GM23338 (cell line): ENCODE measurements around the gene DLG2. TPM values are rescaled to one million over a fixed set of nuclear protein-coding genes. Genes with fewer than 3 reads are reported as not detected.

ENCODE experiments used
- ATAC-seq: fragments of 200-7000 bp; cut with Tn5 transposase; 3 replicates; pipeline ENCODE4 v1.9.1; 2020
- DNase-seq: peaks from one replicate; pipeline ENCODE4 v3.0.0-alpha.2; 2015; ENCODE audit warnings: low spot score
- H2AFZ ChIP-seq: fragments of 200-600 bp; sonication (generic); 2 replicates; pipeline ENCODE4 v1.8.0; 2016; ENCODE audit warnings: antibody characterized with exemption, mild to moderate bottlenecking, moderate library complexity
- H3F3A ChIP-seq: fragments of 200-600 bp; sonication (generic); replicated peaks from 2 replicates; pipeline ENCODE4 v1.8.0; 2017; ENCODE audit warnings: antibody characterized with exemption, mixed run types, low read depth
- H3K27ac ChIP-seq: fragments of 200-600 bp; sonication (generic); 2 replicates; pipeline ENCODE4 v1.6.1; 2016; ENCODE audit warnings: low read depth
- H3K27me3 ChIP-seq: fragments of 200-600 bp; sonication (generic); 2 replicates; pipeline ENCODE4 v1.8.0; 2016; ENCODE audit warnings: mild to moderate bottlenecking, mixed run types, moderate library complexity; ENCODE audit not compliant: insufficient read depth
- H3K36me3 ChIP-seq: fragments of 200-600 bp; sonication (generic); 2 replicates; pipeline ENCODE4 v1.8.0; 2016; ENCODE audit warnings: mild to moderate bottlenecking; ENCODE audit not compliant: insufficient read depth
- H3K4me1 ChIP-seq: fragments of 200-600 bp; sonication (generic); 2 replicates; pipeline ENCODE4 v1.8.0; 2016; ENCODE audit warnings: mild to moderate bottlenecking, moderate library complexity; ENCODE audit not compliant: insufficient read depth
- H3K4me2 ChIP-seq: fragments of 200-600 bp; sonication (generic); 2 replicates; pipeline ENCODE4 v1.7.1; 2017; ENCODE audit warnings: mixed run types
- H3K4me3 ChIP-seq: fragments of 200-600 bp; sonication (generic); 2 replicates; pipeline ENCODE4 v1.6.1; 2016; ENCODE audit warnings: mixed run types
- H3K79me2 ChIP-seq: fragments of 200-600 bp; sonication (generic); replicated peaks from 2 replicates; pipeline ENCODE4 v1.8.0; 2017; ENCODE audit warnings: mild to moderate bottlenecking; ENCODE audit not compliant: insufficient read depth
- H3K9me2 ChIP-seq: fragments of 200-600 bp; sonication (generic); 2 replicates; pipeline ENCODE4 v1.8.0; 2017; ENCODE audit not compliant: insufficient read depth
- H4K20me1 ChIP-seq: fragments of 200-600 bp; sonication (generic); replicated peaks from 2 replicates; pipeline ENCODE4 v1.8.0; 2017; ENCODE audit warnings: mild to moderate bottlenecking; ENCODE audit not compliant: insufficient read depth
- H3K27ac Mint-ChIP-seq: 2 replicates; pipeline ENCODE4 v1.8.0; 2020; ENCODE audit warnings: inconsistent platforms, mild to moderate bottlenecking, moderate library complexity, mixed read lengths
- H3K27me3 Mint-ChIP-seq: 3 replicates; pipeline ENCODE4 v1.8.0; 2022; ENCODE audit warnings: low read depth, mild to moderate bottlenecking, moderate library complexity, mixed read lengths, inconsistent platforms; ENCODE audit not compliant: insufficient read depth, poor library complexity
- H3K36me3 Mint-ChIP-seq: 3 replicates; pipeline ENCODE4 v1.8.0; 2021; ENCODE audit warnings: low read depth, mild to moderate bottlenecking, inconsistent platforms, moderate library complexity, mixed read lengths
- H3K4me1 Mint-ChIP-seq: 3 replicates; pipeline ENCODE4 v1.8.0; 2020; ENCODE audit warnings: mild to moderate bottlenecking, inconsistent platforms, mixed read lengths
- H3K4me3 Mint-ChIP-seq: 3 replicates; pipeline ENCODE4 v1.8.0; 2021; ENCODE audit warnings: moderate library complexity, mild to moderate bottlenecking, inconsistent platforms, mixed read lengths
- H3K9me3 Mint-ChIP-seq: 3 replicates; pipeline ENCODE4 v1.8.0; 2020; ENCODE audit warnings: moderate library complexity, mild to moderate bottlenecking, inconsistent platforms, mixed read lengths
- CREB1 ChIP-seq: fragments of 250-450 bp; sonication (Bioruptor Pico); IDR thresholded peaks from 2 replicates; pipeline ENCODE4 v1.5.0; 2020; ENCODE audit warnings: low read depth, mild to moderate bottlenecking, moderate library complexity
- EZH2 ChIP-seq: fragments of 200-600 bp; sonication (generic); IDR thresholded peaks from one replicate; pipeline ENCODE4 v1.8.0; 2017; ENCODE audit warnings: antibody characterized with exemption, mild to moderate bottlenecking, low read depth; ENCODE audit not compliant: unreplicated experiment
- EZH2phosphoT487 ChIP-seq: fragments of 200-600 bp; sonication (generic); IDR thresholded peaks from one replicate; pipeline ENCODE4 v1.8.1; 2018; ENCODE audit warnings: antibody characterized with exemption; ENCODE audit not compliant: unreplicated experiment
- STAT1 ChIP-seq: IDR thresholded peaks from one replicate; pipeline ENCODE4 v1.6.1; 2016; ENCODE audit warnings: antibody characterized with exemption; ENCODE audit not compliant: unreplicated experiment
- ZNF331 ChIP-seq: fragments of 250-450 bp; sonication (Bioruptor Pico); IDR thresholded peaks from 2 replicates; pipeline ENCODE4 v1.5.0; 2020; ENCODE audit warnings: low read depth, mild to moderate bottlenecking, moderate library complexity
- polyA plus RNA-seq: library from polyadenylated mRNA; unstranded; fragments of >200 nt; fragmentation: Nextera tagmentation; extraction: Ambion mirVana; gene quantifications from 2 replicates; pipeline ENCODE4 v1.2.1, GENCODE V29; 2016
- total RNA-seq: library from RNA; depleted of rRNA; stranded (reverse); fragments of >200 nt; shearing (Covaris generic); gene quantifications from 2 replicates; pipeline ENCODE4 v1.2.3, GENCODE V29; 2014
- TF ChIP-seq, protein P1 (sequence below): IDR thresholded peaks from one replicate; pipeline ENCODE4 v1.6.1; 2018; ENCODE audit warnings: antibody characterized with exemption; ENCODE audit not compliant: unreplicated experiment
- TF ChIP-seq, protein P2 (sequence below): fragments of 250-450 bp; sonication (Bioruptor Pico); IDR thresholded peaks from 2 replicates; pipeline ENCODE4 v1.5.0; 2020; ENCODE audit warnings: mild to moderate bottlenecking, moderate library complexity
- TF ChIP-seq, protein P3 (sequence below), 2 experiments: fragments of 200-600 bp in 1 of 2; sonication (generic) in 1 of 2; conservative IDR thresholded peaks; 2 replicates each; pipeline versions ENCODE4 v1.5.1 to v1.6.1; 2016 to 2017; ENCODE audit warnings: antibody characterized with exemption in 2 of 2, low read depth in 2 of 2, mild to moderate bottlenecking in 2 of 2, moderate library complexity in 1 of 2

The DLG2 gene
- total and polyA plus RNA-seq, 2 experiments from 2014 or later = 19.8 to 21.5 TPM

DNA sequence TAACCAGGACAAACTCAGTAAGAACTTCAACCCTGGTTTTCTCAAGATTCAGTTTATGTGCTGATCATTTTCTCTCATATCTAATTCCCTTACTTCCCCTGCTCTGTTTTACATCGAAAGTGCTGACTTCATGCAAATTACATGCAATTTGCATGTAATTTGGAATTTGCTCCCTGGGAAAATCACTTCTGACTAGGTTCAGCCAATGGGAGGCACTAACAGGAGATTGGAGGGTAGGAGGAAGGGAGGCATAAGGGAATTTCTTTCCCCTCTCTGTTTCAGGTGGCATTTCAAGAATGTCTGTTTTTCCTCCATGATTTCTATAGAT lies 1977.7 kb downstream of the DLG2 start (continued):
- TF ChIP-seq CREB1 (CRISPR knock-in tag) (no peak), STAT1 (no peak), EZH2phosphoT487 (no peak), ZNF331 (no peak)
- TF ChIP-seq, protein P1, sequence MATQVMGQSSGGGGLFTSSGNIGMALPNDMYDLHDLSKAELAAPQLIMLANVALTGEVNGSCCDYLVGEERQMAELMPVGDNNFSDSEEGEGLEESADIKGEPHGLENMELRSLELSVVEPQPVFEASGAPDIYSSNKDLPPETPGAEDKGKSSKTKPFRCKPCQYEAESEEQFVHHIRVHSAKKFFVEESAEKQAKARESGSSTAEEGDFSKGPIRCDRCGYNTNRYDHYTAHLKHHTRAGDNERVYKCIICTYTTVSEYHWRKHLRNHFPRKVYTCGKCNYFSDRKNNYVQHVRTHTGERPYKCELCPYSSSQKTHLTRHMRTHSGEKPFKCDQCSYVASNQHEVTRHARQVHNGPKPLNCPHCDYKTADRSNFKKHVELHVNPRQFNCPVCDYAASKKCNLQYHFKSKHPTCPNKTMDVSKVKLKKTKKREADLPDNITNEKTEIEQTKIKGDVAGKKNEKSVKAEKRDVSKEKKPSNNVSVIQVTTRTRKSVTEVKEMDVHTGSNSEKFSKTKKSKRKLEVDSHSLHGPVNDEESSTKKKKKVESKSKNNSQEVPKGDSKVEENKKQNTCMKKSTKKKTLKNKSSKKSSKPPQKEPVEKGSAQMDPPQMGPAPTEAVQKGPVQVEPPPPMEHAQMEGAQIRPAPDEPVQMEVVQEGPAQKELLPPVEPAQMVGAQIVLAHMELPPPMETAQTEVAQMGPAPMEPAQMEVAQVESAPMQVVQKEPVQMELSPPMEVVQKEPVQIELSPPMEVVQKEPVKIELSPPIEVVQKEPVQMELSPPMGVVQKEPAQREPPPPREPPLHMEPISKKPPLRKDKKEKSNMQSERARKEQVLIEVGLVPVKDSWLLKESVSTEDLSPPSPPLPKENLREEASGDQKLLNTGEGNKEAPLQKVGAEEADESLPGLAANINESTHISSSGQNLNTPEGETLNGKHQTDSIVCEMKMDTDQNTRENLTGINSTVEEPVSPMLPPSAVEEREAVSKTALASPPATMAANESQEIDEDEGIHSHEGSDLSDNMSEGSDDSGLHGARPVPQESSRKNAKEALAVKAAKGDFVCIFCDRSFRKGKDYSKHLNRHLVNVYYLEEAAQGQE = no peak

DNA sequence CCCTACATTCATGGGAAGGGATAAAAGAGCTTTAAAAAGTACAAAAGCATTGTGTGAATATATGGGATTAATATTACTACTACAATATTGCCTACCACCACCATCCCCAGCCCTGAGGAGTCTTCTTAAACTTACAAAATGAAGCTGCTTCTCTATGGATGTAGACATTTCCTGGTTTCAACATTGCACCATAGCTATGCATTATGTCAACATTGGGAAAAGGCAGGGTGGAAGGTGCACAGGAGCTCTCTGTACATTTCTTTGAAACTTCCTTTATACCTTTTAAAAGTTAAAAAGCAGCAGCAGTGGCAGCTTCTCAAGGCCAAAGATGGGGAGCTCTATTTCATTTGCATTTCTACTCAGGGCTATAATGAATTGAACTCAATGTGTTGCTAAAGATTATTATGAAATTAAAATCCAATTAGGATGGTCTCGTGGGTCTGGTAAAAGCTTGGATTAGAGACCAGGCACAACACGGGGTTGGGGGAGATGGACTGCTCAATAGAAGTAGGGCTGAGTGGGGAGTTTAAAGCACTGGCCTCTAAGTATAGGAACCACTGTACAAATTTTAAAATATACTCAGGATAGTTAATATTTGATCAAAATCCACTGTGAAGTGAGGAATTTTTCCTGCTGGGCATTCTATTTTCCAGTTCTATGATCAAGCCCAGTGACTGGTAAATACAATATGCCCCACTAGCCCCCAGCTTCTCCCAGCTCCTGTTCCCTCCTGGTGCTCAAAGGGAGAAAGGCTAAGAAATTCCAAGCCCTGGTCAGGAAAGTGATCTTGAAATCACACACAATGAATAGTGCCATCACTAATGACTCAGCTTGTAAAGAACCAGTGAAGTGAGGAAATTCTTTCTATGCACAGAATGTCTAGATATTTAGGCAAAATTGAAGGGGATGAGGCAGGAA lies 1978.3 kb downstream of the DLG2 start:
- Histone ChIP-seq H3K4me3 (no peak overlapping the region), H3K27ac (no peak overlapping the region), H2AFZ (no peak overlapping the region), H4K20me1 (no peaks in the 10 kb centered on the region), H3F3A (no peaks in the 10 kb centered on the region), H3K36me3 (no peaks in the 10 kb centered on the region), H3K4me2 (no peak overlapping the region), H3K9me2 (no peaks in the 10 kb centered on the region), H3K4me1 (peaks cover 8% of the 10 kb centered on the region; the same call in 1 of the 2 replicates), H3K79me2 (no peaks in the 10 kb centered on the region), H3K27me3 (no peaks in the 10 kb centered on the region)
- DNase-seq (peak; percentile 56), ATAC-seq (peak; percentile 23; the same call in 1 of the 3 replicates)
- H3K27me3 Mint-ChIP-seq = peaks cover 3% of the 10 kb centered on the region
- H3K36me3 Mint-ChIP-seq = no peaks in the 10 kb centered on the region
- H3K27ac Mint-ChIP-seq = peak overlapping the region; percentile 23
- H3K9me3 Mint-ChIP-seq = no peaks in the 10 kb centered on the region
- H3K4me1 Mint-ChIP-seq = peaks cover 18% of the 10 kb centered on the region
- H3K4me3 Mint-ChIP-seq = no peak overlapping the region
- no peak for TF ChIP-seq EZH2
- TF ChIP-seq, protein P2, sequence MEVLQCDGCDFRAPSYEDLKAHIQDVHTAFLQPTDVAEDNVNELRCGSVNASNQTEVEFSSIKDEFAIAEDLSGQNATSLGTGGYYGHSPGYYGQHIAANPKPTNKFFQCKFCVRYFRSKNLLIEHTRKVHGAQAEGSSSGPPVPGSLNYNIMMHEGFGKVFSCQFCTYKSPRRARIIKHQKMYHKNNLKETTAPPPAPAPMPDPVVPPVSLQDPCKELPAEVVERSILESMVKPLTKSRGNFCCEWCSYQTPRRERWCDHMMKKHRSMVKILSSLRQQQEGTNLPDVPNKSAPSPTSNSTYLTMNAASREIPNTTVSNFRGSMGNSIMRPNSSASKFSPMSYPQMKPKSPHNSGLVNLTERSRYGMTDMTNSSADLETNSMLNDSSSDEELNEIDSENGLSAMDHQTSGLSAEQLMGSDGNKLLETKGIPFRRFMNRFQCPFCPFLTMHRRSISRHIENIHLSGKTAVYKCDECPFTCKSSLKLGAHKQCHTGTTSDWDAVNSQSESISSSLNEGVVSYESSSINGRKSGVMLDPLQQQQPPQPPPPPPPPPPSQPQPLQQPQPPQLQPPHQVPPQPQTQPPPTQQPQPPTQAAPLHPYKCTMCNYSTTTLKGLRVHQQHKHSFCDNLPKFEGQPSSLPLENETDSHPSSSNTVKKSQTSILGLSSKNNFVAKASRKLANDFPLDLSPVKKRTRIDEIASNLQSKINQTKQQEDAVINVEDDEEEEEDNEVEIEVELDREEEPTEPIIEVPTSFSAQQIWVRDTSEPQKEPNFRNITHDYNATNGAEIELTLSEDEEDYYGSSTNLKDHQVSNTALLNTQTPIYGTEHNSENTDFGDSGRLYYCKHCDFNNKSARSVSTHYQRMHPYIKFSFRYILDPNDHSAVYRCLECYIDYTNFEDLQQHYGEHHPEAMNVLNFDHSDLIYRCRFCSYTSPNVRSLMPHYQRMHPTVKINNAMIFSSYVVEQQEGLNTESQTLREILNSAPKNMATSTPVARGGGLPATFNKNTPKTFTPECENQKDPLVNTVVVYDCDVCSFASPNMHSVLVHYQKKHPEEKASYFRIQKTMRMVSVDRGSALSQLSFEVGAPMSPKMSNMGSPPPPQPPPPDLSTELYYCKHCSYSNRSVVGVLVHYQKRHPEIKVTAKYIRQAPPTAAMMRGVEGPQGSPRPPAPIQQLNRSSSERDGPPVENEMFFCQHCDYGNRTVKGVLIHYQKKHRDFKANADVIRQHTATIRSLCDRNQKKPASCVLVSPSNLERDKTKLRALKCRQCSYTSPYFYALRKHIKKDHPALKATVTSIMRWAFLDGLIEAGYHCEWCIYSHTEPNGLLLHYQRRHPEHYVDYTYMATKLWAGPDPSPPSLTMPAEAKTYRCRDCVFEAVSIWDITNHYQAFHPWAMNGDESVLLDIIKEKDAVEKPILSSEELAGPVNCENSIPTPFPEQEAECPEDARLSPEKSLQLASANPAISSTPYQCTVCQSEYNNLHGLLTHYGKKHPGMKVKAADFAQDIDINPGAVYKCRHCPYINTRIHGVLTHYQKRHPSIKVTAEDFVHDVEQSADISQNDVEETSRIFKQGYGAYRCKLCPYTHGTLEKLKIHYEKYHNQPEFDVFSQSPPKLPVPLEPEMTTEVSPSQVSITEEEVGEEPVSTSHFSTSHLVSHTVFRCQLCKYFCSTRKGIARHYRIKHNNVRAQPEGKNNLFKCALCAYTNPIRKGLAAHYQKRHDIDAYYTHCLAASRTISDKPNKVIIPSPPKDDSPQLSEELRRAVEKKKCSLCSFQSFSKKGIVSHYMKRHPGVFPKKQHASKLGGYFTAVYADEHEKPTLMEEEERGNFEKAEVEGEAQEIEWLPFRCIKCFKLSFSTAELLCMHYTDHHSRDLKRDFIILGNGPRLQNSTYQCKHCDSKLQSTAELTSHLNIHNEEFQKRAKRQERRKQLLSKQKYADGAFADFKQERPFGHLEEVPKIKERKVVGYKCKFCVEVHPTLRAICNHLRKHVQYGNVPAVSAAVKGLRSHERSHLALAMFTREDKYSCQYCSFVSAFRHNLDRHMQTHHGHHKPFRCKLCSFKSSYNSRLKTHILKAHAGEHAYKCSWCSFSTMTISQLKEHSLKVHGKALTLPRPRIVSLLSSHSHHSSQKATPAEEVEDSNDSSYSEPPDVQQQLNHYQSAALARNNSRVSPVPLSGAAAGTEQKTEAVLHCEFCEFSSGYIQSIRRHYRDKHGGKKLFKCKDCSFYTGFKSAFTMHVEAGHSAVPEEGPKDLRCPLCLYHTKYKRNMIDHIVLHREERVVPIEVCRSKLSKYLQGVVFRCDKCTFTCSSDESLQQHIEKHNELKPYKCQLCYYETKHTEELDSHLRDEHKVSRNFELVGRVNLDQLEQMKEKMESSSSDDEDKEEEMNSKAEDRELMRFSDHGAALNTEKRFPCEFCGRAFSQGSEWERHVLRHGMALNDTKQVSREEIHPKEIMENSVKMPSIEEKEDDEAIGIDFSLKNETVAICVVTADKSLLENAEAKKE (CRISPR knock-in tag) = no peak
- TF ChIP-seq, protein P3, sequence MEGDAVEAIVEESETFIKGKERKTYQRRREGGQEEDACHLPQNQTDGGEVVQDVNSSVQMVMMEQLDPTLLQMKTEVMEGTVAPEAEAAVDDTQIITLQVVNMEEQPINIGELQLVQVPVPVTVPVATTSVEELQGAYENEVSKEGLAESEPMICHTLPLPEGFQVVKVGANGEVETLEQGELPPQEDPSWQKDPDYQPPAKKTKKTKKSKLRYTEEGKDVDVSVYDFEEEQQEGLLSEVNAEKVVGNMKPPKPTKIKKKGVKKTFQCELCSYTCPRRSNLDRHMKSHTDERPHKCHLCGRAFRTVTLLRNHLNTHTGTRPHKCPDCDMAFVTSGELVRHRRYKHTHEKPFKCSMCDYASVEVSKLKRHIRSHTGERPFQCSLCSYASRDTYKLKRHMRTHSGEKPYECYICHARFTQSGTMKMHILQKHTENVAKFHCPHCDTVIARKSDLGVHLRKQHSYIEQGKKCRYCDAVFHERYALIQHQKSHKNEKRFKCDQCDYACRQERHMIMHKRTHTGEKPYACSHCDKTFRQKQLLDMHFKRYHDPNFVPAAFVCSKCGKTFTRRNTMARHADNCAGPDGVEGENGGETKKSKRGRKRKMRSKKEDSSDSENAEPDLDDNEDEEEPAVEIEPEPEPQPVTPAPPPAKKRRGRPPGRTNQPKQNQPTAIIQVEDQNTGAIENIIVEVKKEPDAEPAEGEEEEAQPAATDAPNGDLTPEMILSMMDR (conservative IDR thresholded peaks at IDR 0.05; ENCODE audit: low read depth in 2 of 2) = no peak
- TF ChIP-seq, protein P1 = no peak
